Caco-2 (cell line): Measurements from ENCODE around the gene INSL6. TPM values are rescaled to one million over a fixed set of nuclear protein-coding genes. Genes with fewer than 3 reads are reported as not detected.

ENCODE experiments used
- BruUV-seq: library from RNA; stranded (reverse); fragments of 400-500 nt; replicated peaks from 2 replicates; lab custom pipeline; 2021; lab: Mats Ljungman, UMichigan
- CTCF ChIA-PET: fragments of 300-600 bp; sonication (Branson Sonifier 250); formaldehyde crosslinking; loops from one replicate; lab custom pipeline; 2022; ENCODE audit warnings: antibody characterized with exemption; lab: Charles Lee
- POLR2A ChIA-PET: fragments of 300-600 bp; sonication (Branson Sonifier 250); formaldehyde crosslinking; loops from one replicate; lab custom pipeline; 2022; ENCODE audit warnings: antibody characterized with exemption; lab: Charles Lee
- DNase-seq, 2 experiments: peaks; one replicate each; pipeline versions ENCODE4 v3.0.0 to v3.0.0-alpha.2; 2020 to 2022
- H3K27me3 ChIP-seq: replicated peaks from 2 replicates; pipeline ENCODE4 v1.6.0; 2011; ENCODE audit warnings: low read length; ENCODE audit not compliant: control insufficient read depth, insufficient read depth
- H3K36me3 ChIP-seq: 2 replicates; pipeline ENCODE4 v1.5.1; 2011; ENCODE audit warnings: low read length; ENCODE audit not compliant: control insufficient read depth, insufficient read depth
- H3K4me1 ChIP-seq: fragments of 250-450 bp; sonication (Bioruptor Pico); 2 replicates; pipeline ENCODE4 v1.5.1; 2020; ENCODE audit warnings: mild to moderate bottlenecking
- H3K4me3 ChIP-seq: 2 replicates; pipeline ENCODE4 v1.5.1; 2011; ENCODE audit warnings: low read depth, mild to moderate bottlenecking, control low read depth, low read length
- H3K9me3 ChIP-seq: fragments of 250-450 bp; sonication (Bioruptor Pico); 2 replicates; pipeline ENCODE4 v1.5.1; 2020; ENCODE audit warnings: mild to moderate bottlenecking, moderate library complexity
- H3K27ac Mint-ChIP-seq: one replicate; pipeline ENCODE4 v1.8.0; 2022; ENCODE audit warnings: mixed read lengths; ENCODE audit not compliant: unreplicated experiment
- H3K27me3 Mint-ChIP-seq: one replicate; pipeline ENCODE4 v1.8.0; 2022; ENCODE audit warnings: mixed read lengths; ENCODE audit not compliant: insufficient read depth, unreplicated experiment
- H3K36me3 Mint-ChIP-seq: one replicate; pipeline ENCODE4 v1.8.0; 2022; ENCODE audit warnings: mild to moderate bottlenecking, mixed read lengths; ENCODE audit not compliant: insufficient read depth, unreplicated experiment
- H3K4me1 Mint-ChIP-seq: one replicate; pipeline ENCODE4 v1.8.0; 2022; ENCODE audit warnings: low read depth, mixed read lengths; ENCODE audit not compliant: unreplicated experiment
- H3K4me3 Mint-ChIP-seq: one replicate; pipeline ENCODE4 v1.8.0; 2022; ENCODE audit warnings: mild to moderate bottlenecking, moderate library complexity, mixed read lengths; ENCODE audit not compliant: unreplicated experiment
- H3K9me3 Mint-ChIP-seq: one replicate; pipeline ENCODE4 v1.8.0; 2022; ENCODE audit warnings: mixed read lengths; ENCODE audit not compliant: unreplicated experiment
- intact Hi-C: fragments of 100-400 bp; cut with micrococcal nuclease; formaldehyde crosslinking; loops from one replicate; pipeline ENCODE4 v1.10.0; 2022; ENCODE audit not compliant: unreplicated experiment
- total RNA-seq: library from RNA; stranded (reverse); gene quantifications from 2 replicates; pipeline ENCODE4 v1.2.3, GENCODE V29; 2022
- TF ChIP-seq, protein P1 (sequence below), 2 experiments: fragments of 200-600 bp in 1 of 2; IDR thresholded peaks; 1 replicate in 1 of 2; 2 replicates in 1 of 2; pipeline versions ENCODE4 v1.5.1 to v1.8.0; 2011 to 2022; ENCODE audit warnings: antibody characterized with exemption in 1 of 2, control low read depth in 1 of 2, inconsistent platforms in 1 of 2, low read depth in 1 of 2, low read length in 1 of 2, mild to moderate bottlenecking in 1 of 2, moderate library complexity in 1 of 2; ENCODE audit not compliant: insufficient read depth in 1 of 2, severe bottlenecking in 1 of 2, unreplicated experiment in 1 of 2

INSL6 gene
- total RNA-seq, 1 experiment from 2014 or later = not detected

DNA sequence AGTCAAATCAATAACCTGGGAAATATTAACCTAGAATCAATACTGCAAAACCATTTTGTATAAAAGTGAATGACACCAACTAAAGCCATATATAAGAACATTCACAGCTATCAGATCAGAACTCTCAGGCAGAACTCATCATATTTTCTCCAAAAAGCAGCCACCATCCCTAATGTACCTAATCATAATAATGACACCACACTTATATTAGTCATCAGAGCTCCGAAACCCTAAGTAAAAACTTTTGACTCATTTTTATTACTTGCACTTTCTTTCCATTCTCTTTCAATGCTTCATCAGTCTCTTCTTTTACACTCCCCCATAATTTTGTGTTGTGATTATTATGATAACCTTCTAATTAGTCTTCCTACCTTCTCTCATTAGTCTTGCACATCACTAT, 45.3 kb downstream of the INSL6 start:
- Histone ChIP-seq H3K36me3 (no peaks in the 10 kb centered on the region), H3K4me3 (no peak overlapping the region), H3K27me3 (no peaks in the 10 kb centered on the region), H3K9me3 (no peaks in the 10 kb centered on the region), H3K4me1 (no peaks in the 10 kb centered on the region)
- Mint-ChIP-seq H3K4me1 (no peaks in the 10 kb centered on the region), H3K36me3 (no peaks in the 10 kb centered on the region), H3K4me3 (no peak overlapping the region), H3K9me3 (peaks cover 9% of the 10 kb centered on the region), H3K27ac (no peak overlapping the region), H3K27me3 (peaks cover 4% of the 10 kb centered on the region)
- ChIA-PET CTCF (no interaction called here), POLR2A (no interaction called here)
- intact Hi-C loops = no loop called here
- TF ChIP-seq, protein P1, sequence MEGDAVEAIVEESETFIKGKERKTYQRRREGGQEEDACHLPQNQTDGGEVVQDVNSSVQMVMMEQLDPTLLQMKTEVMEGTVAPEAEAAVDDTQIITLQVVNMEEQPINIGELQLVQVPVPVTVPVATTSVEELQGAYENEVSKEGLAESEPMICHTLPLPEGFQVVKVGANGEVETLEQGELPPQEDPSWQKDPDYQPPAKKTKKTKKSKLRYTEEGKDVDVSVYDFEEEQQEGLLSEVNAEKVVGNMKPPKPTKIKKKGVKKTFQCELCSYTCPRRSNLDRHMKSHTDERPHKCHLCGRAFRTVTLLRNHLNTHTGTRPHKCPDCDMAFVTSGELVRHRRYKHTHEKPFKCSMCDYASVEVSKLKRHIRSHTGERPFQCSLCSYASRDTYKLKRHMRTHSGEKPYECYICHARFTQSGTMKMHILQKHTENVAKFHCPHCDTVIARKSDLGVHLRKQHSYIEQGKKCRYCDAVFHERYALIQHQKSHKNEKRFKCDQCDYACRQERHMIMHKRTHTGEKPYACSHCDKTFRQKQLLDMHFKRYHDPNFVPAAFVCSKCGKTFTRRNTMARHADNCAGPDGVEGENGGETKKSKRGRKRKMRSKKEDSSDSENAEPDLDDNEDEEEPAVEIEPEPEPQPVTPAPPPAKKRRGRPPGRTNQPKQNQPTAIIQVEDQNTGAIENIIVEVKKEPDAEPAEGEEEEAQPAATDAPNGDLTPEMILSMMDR (IDR thresholded peaks at IDR 0.05; ENCODE audit: insufficient read depth in 1 of 2, low read depth in 1 of 2, low read length in 1 of 2, severe bottlenecking in 1 of 2, unreplicated experiment in 1 of 2) = no peak
- DNase-seq = no peak
- no TSS peak for BruUV-seq

DNA sequence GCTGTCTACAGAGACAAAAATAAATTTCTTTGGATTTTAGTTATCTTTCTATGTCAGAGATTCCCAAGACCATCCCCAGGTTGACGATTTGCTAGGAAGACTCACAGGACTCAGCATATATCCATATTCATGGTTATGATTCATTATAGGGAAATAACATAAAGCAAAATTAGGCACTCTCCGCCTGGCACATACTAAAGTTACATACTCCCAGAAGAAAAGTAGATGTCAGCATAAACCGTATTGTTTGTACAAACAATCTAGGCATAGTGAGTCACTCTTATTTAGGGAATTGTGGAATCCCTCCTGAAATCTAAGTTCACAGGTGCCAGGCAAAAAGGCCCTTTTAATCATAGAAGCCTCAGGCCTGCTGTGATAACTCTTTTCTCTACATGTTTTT, 62.9 kb downstream of the INSL6 start:
- no peak overlapping the region for H3K4me3 ChIP-seq
- Mint-ChIP-seq H3K4me3 (no peak overlapping the region), H3K27ac (no peak overlapping the region), H3K27me3 (no peaks in the 10 kb centered on the region), H3K4me1 (no peaks in the 10 kb centered on the region), H3K9me3 (no peaks in the 10 kb centered on the region), H3K36me3 (no peaks in the 10 kb centered on the region)
- ChIA-PET CTCF (no interaction called here), POLR2A (no interaction called here)
- H3K4me1 ChIP-seq = no peaks in the 10 kb centered on the region
- no TSS peak for BruUV-seq
- intact Hi-C loops = no loop called here
- no peak for DNase-seq
- H3K27me3 ChIP-seq = no peaks in the 10 kb centered on the region
- no peaks in the 10 kb centered on the region for H3K9me3 ChIP-seq
- no peaks in the 10 kb centered on the region for H3K36me3 ChIP-seq
- TF ChIP-seq, protein P1 (IDR thresholded peaks at IDR 0.05; ENCODE audit: insufficient read depth in 1 of 2, low read depth in 1 of 2, low read length in 1 of 2, severe bottlenecking in 1 of 2, unreplicated experiment in 1 of 2) = no peak

DNA sequence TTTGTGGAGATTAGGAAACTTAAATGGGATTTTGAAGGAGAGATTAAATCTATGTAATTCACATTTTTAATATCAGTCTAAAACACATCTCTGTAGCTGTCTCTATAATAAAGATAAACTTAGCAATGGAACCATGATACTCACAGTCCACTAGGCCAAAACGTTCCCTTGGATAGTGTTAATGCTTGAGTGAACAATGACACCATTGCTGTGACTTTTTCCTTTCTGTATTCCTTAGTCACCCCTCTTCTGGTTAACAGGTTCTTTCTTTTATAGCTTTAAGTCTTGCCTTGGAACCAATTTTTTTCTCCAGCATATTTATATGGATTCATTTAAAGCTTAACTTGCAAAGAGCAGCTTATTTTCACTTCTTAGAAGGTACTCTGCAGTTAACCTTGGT, 63.3 kb downstream of the INSL6 start:
- POLR2A ChIA-PET = no interaction called here
- CTCF ChIA-PET = no interaction called here
- Histone ChIP-seq H3K27me3 (no peaks in the 10 kb centered on the region), H3K9me3 (no peaks in the 10 kb centered on the region), H3K4me1 (no peaks in the 10 kb centered on the region), H3K36me3 (no peaks in the 10 kb centered on the region), H3K4me3 (no peak overlapping the region)
- no TSS peak for BruUV-seq
- Mint-ChIP-seq H3K27ac (no peak overlapping the region), H3K27me3 (no peaks in the 10 kb centered on the region), H3K9me3 (no peaks in the 10 kb centered on the region), H3K4me1 (no peaks in the 10 kb centered on the region), H3K36me3 (no peaks in the 10 kb centered on the region), H3K4me3 (no peak overlapping the region)
- intact Hi-C loops = no loop called here
- DNase-seq = no peak
- TF ChIP-seq, protein P1 (IDR thresholded peaks at IDR 0.05; ENCODE audit: insufficient read depth in 1 of 2, low read depth in 1 of 2, low read length in 1 of 2, severe bottlenecking in 1 of 2, unreplicated experiment in 1 of 2) = no peak
